Measurements from ENCODE around the gene CD3D. TPM values are rescaled to one million over a fixed set of nuclear protein-coding genes. Genes with fewer than 3 reads are reported as not detected.

CD3D gene
- total RNA-seq, 1 experiment from 2014 or later = 0.33 TPM

- no peak for TF ChIP-seq MLX (CRISPR knock-in tag; IDR thresholded peaks at IDR 0.05)
- TF ChIP-seq SMAD3 (CRISPR knock-in tag; IDR thresholded peaks at IDR 0.05; ENCODE audit: borderline replicate concordance) = no peak
- no peak for TF ChIP-seq PRRX2 (CRISPR knock-in tag; IDR thresholded peaks at IDR 0.05)
- no peak for TF ChIP-seq JAZF1 (CRISPR knock-in tag; IDR thresholded peaks at IDR 0.05)
- no peak for TF ChIP-seq NFYB (CRISPR knock-in tag; conservative IDR thresholded peaks at IDR 0.05; ENCODE audit: low read depth)
- TF ChIP-seq, protein P1, sequence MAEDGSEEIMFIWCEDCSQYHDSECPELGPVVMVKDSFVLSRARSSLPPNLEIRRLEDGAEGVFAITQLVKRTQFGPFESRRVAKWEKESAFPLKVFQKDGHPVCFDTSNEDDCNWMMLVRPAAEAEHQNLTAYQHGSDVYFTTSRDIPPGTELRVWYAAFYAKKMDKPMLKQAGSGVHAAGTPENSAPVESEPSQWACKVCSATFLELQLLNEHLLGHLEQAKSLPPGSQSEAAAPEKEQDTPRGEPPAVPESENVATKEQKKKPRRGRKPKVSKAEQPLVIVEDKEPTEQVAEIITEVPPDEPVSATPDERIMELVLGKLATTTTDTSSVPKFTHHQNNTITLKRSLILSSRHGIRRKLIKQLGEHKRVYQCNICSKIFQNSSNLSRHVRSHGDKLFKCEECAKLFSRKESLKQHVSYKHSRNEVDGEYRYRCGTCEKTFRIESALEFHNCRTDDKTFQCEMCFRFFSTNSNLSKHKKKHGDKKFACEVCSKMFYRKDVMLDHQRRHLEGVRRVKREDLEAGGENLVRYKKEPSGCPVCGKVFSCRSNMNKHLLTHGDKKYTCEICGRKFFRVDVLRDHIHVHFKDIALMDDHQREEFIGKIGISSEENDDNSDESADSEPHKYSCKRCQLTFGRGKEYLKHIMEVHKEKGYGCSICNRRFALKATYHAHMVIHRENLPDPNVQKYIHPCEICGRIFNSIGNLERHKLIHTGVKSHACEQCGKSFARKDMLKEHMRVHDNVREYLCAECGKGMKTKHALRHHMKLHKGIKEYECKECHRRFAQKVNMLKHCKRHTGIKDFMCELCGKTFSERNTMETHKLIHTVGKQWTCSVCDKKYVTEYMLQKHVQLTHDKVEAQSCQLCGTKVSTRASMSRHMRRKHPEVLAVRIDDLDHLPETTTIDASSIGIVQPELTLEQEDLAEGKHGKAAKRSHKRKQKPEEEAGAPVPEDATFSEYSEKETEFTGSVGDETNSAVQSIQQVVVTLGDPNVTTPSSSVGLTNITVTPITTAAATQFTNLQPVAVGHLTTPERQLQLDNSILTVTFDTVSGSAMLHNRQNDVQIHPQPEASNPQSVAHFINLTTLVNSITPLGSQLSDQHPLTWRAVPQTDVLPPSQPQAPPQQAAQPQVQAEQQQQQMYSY (CRISPR knock-in tag; IDR thresholded peaks at IDR 0.05) = no peak
- no peak for TF ChIP-seq TCF7 (CRISPR knock-in tag; IDR thresholded peaks at IDR 0.05; ENCODE audit: low read depth)
- TF ChIP-seq ZSCAN18 (CRISPR knock-in tag; IDR thresholded peaks at IDR 0.05) = no peak
Measured at GRCh38 chr11:118318124-118318523, 24.4 kb downstream of the CD3D start (continued).

GRCh38 chr11:118314988-118315411 is 27.5 kb downstream of the CD3D start:
- POLR2A ChIA-PET = no interaction called here

GRCh38 chr11:118313242-118313641 is 29.3 kb downstream of the CD3D start:
- TF ChIP-seq CBFB (CRISPR knock-in tag; IDR thresholded peaks at IDR 0.05; ENCODE audit: low read depth) (no peak), E2F5 (CRISPR knock-in tag; IDR thresholded peaks at IDR 0.05) (no peak), MXD4 (CRISPR knock-in tag; IDR thresholded peaks at IDR 0.05; ENCODE audit: borderline replicate concordance) (no peak), ESRRA (CRISPR knock-in tag; IDR thresholded peaks at IDR 0.05; ENCODE audit: borderline replicate concordance) (no peak)
- TF ChIP-seq, protein P2, sequence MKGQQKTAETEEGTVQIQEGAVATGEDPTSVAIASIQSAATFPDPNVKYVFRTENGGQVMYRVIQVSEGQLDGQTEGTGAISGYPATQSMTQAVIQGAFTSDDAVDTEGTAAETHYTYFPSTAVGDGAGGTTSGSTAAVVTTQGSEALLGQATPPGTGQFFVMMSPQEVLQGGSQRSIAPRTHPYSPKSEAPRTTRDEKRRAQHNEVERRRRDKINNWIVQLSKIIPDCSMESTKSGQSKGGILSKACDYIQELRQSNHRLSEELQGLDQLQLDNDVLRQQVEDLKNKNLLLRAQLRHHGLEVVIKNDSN (CRISPR knock-in tag; IDR thresholded peaks at IDR 0.05) = no peak
- H3K27ac Mint-ChIP-seq = no peak overlapping the region
- peaks cover 8% of the 10 kb centered on the region for H3K9me3 Mint-ChIP-seq
- H3K27me3 Mint-ChIP-seq (ENCODE audit: low read depth) = peaks cover 22% of the 10 kb centered on the region
- ChIA-PET CTCF (interaction anchor here (2.4 kb wide), 1 partner anchor 17 kb away, joined by 14 read pairs; no protein-coding TSS in a partner anchor), POLR2A (no interaction called here)
- H3K4me1 Mint-ChIP-seq = peaks cover 29% of the 10 kb centered on the region
- H3K4me3 Mint-ChIP-seq = no peak overlapping the region
- ATAC-seq = no peak
- no peak for DNase-seq (ENCODE audit: low spot score)
- H3K36me3 Mint-ChIP-seq = 0 out of 2 replicates have a peak, but pooled peaks cover 3% of the 10 kb centered on the region

More at GRCh38 chr11:118314988-118315411, 27.5 kb downstream of the CD3D start:
- H3K27ac Mint-ChIP-seq = no peak overlapping the region
- H3K9me3 Mint-ChIP-seq = peaks cover 8% of the 10 kb centered on the region
- ATAC-seq (no peak), DNase-seq (ENCODE audit: low spot score) (no peak)
- peaks cover 29% of the 10 kb centered on the region for H3K4me1 Mint-ChIP-seq
- peak overlapping the region; percentile 59 for H3K4me3 Mint-ChIP-seq
- TF ChIP-seq RORB (CRISPR knock-in tag; IDR thresholded peaks at IDR 0.05) (peak; percentile 62; the same call in 1 of the 2 replicates), CDX4 (CRISPR knock-in tag; IDR thresholded peaks at IDR 0.05; ENCODE audit: borderline replicate concordance) (no peak)
- CTCF ChIA-PET = interaction anchor here (0.7 to 1.1 kb wide), 4 partner anchors 19 to 116 kb away, joined by 3 to 4 read pairs (median 3); no protein-coding TSS in a partner anchor
- H3K27me3 Mint-ChIP-seq (ENCODE audit: low read depth) = peaks cover 28% of the 10 kb centered on the region
- H3K36me3 Mint-ChIP-seq = 0 out of 2 replicates have a peak, but pooled peaks cover 3% of the 10 kb centered on the region
